ENCODE results near the gene MYL10.
"Not testable (repeated sequence)": the region's sequence is repeated elsewhere in the genome, so short reads cannot be mapped to it uniquely, and the experiment has no call there.

MYL10 gene

GRCh38 chr7:101650579-101651081 lies 21.5 kb upstream of the MYL10 start:
- DNase-seq: peak; percentile 75

- DNase-seq: not testable (repeated sequence)
Measured at GRCh38 chr7:101647876-101648275, 18.8 kb upstream of the MYL10 start.

- DNase-seq: no peak
Measured at GRCh38 chr7:101645951-101646350, 16.9 kb upstream of the MYL10 start.

- no peak for DNase-seq
Measured at GRCh38 chr7:101644879-101645278, 15.8 kb upstream of the MYL10 start.

GRCh38 chr7:101639127-101639526 lies 10.0 kb upstream of the MYL10 start:
- not testable (repeated sequence) for DNase-seq

GRCh38 chr7:101636822-101637623 lies 7.9 kb upstream of the MYL10 start:
- no peak for DNase-seq

GRCh38 chr7:101635484-101635883 lies 6.4 kb upstream of the MYL10 start:
- no peak for DNase-seq

GRCh38 chr7:101634196-101634717 lies 5.2 kb upstream of the MYL10 start:
- no peak for DNase-seq

GRCh38 chr7:101633511-101633910 lies 4.4 kb upstream of the MYL10 start:
- DNase-seq: no peak

- DNase-seq: no peak
Measured at GRCh38 chr7:101632641-101633040, 3.5 kb upstream of the MYL10 start.

GRCh38 chr7:101631224-101631714 lies 2.2 kb upstream of the MYL10 start:
- DNase-seq: no peak

GRCh38 chr7:101630591-101630990 lies 1.5 kb upstream of the MYL10 start:
- no peak for DNase-seq

GRCh38 chr7:101628522-101628921 lies 574 bp downstream of the MYL10 start:
- no peak for DNase-seq

- DNase-seq: no peak
Measured at GRCh38 chr7:101626758-101627157, 2.3 kb downstream of the MYL10 start.

- no peak for DNase-seq
Measured at GRCh38 chr7:101626069-101626671, 2.9 kb downstream of the MYL10 start.

GRCh38 chr7:101625031-101625791 lies 3.9 kb downstream of the MYL10 start:
- no peak for DNase-seq

GRCh38 chr7:101624246-101625001 lies 4.7 kb downstream of the MYL10 start:
- DNase-seq: no peak

- no peak for DNase-seq
Measured at GRCh38 chr7:101622609-101623173, 6.4 kb downstream of the MYL10 start.

GRCh38 chr7:101620991-101621390 lies 8.1 kb downstream of the MYL10 start:
- no peak for DNase-seq

GRCh38 chr7:101620395-101620794 lies 8.7 kb downstream of the MYL10 start:
- DNase-seq: no peak

- DNase-seq: no peak
Measured at GRCh38 chr7:101618916-101619315, 10.2 kb downstream of the MYL10 start.

All from RPMI8226 (cell line).